GM04504 (cell line): ENCODE results near the gene KIF2C.
"Not testable (repeated sequence)": the region's sequence is repeated elsewhere in the genome, so short reads cannot be mapped to it uniquely, and the experiment has no call there.

Experiments
- DNase-seq: peaks from one replicate; pipeline ENCODE4 v3.0.0-alpha.2; 2012; ENCODE audit warnings: low read depth

KIF2C gene

DNA sequence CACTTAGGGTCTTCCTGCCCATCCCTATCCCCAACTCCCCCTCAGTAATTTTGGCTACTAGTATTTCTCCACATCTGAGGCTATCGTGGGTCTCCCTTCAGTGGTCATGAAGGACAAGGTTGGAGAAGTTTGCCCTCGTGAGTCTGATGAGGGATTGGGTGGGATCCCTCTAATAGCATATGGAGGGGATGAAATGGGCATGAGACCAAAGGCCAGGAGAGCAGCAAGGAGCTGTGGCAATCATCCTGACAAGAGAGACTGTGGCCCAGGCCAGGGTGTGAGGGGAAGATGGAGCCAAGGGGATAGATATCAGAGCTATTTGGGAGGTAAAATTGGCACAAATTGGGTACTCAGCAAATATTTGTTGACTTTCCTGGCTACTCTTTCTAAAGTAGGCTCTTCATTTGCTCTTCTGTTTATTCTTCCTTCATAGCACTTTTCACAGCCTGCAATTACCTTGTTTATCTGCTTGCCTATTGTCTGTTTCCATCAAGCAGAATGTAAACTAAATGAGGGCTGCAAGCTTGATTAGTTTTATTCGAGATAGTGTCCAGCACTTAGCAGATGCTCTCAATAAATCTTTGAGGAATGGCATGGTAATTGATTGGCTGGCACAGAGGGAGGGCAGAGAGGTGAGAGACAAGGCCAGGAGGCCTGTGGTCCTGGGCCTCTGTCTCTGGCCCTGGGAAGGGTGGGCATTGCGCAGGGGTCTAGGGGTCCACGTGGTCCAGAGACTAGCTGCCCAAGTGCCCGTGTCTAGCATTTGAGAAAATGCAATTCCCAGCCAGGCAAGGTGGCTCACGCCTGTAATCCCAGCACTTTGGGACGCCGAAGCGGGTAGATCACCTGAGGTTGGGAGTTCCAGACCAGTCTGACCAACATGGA, 59.1 kb downstream of the KIF2C start:
- DNase-seq = no peak

DNA sequence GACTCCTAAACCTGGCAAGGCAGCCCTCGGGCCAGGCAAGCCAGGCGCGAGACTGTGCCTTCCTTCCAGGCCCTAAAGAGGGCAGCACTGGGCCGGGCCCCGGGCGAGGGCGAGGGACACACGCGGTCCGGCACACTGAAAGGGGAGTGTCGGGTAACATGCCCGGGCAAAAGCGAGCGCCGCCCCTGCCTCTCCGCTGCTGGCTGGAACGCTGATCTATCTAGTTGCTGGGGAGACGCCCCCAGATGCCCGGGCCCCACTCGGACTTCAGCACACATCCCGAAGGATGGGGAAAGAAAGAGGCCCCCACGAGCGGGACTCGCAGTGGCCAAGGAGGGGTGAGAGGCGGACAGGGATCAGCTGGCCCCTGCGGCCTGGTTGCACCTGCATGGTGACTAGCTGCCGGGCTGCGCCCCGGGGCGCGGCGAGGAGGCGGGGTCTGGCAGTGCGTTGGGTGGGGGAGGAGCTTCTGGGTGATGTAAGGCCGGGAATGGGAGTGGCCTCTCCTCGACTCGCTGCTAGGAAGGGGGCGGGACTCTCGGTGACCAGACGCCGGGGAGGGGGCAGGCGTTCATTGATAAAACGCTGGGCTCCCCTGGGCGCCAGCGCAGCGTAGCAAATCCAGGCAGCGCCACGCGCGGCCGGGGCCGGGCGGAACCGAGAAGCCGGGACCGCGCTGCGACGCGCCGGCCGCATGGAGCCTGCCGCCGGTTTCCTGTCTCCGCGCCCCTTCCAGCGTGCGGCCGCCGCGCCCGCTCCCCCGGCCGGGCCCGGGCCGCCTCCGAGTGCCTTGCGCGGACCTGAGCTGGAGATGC, 60.3 kb downstream of the KIF2C start, which contains the start of gene PLK3:
TSS of gene PLK3 (plus strand) at position 608 of the 815 bp plus-strand sequence. CDS start at position 695, 87 bp downstream.
- DNase-seq = peak; percentile 97

DNA sequence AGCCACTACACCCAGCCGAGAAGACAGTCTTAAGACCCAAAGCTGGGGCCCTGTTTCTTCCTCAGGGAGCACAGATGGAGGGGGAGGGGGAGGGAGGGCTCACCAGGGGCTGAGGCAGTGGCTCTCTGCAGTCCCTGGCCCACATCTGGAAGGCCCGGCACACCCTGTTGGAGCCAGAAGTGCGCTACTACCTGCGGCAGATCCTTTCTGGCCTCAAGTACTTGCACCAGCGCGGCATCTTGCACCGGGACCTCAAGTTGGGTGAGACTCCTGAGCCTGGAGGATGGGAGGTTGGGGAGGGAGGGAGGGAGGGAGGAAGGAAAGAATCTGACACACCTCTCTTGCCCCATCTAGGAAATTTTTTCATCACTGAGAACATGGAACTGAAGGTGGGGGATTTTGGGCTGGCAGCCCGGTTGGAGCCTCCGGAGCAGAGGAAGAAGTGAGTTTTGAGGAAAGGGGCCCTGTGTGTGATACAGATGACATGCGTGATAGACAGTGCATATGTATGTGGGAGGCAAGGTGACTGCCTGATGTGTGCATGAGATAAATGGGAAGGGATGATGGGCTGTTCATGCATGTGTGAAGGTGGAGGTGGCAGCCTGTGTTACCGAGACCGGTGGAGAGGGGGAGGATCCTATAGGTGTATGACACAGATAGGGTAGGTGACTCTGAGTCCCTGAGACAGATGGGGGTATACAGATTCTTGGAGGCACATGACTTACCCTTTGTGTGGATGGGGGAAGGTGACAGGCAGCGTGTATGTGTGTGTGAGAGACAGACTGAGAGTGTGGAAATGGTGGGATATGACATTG, 62.1 kb downstream of the KIF2C start:
- DNase-seq = no peak

DNA sequence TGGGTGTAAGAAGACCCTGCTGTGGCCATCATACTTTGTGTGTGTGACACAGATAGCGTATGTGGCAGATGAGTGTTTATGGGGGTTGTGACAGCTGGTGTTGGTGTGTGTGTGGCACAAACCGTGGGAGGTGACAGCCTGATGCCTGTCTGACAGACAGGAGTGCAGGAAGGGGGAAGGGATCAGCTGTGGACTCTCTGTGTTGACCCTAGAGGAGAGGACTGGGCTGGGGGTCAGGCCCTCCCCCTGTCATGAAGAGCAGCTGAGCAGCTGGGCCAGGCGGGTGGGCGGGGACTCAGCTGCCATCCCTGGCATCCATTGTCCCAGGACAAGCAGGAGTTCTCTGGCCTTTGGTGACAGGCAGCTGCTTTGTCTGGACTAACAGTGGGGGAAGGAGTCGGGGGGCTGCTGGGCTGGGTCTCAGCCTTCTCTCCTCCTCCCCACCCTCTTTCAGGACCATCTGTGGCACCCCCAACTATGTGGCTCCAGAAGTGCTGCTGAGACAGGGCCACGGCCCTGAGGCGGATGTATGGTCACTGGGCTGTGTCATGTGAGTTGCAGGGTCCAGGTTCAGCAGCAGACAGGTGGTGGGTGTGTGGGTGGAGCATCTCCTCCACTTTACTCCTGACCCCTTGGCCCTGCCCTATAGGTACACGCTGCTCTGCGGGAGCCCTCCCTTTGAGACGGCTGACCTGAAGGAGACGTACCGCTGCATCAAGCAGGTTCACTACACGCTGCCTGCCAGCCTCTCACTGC, 62.8 kb downstream of the KIF2C start:
- no peak for DNase-seq

DNA sequence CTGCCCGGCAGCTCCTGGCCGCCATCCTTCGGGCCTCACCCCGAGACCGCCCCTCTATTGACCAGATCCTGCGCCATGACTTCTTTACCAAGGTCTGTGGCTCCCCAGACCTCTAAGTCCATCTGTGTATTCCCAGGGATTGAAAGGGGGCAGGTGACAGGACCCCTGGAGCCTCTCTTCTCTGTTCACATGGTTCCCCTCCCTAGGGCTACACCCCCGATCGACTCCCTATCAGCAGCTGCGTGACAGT, 63.4 kb downstream of the KIF2C start:
- no peak for DNase-seq

- no peak for DNase-seq
Observed at GRCh38 chr1:44803312-44804095, 63.9 kb downstream of the KIF2C start.

- no peak for DNase-seq
Observed at GRCh38 chr1:44805311-44806024, 65.8 kb downstream of the KIF2C start.

- no peak for DNase-seq
Observed at GRCh38 chr1:44806025-44806703, 66.5 kb downstream of the KIF2C start.

- no peak for DNase-seq
Observed at GRCh38 chr1:44806704-44807363, 67.2 kb downstream of the KIF2C start, which contains the start of gene DYNLT4. TSS of gene DYNLT4 (minus strand) at chr1:44807351. CDS start at chr1:44806668, 683 bp downstream.

DNA sequence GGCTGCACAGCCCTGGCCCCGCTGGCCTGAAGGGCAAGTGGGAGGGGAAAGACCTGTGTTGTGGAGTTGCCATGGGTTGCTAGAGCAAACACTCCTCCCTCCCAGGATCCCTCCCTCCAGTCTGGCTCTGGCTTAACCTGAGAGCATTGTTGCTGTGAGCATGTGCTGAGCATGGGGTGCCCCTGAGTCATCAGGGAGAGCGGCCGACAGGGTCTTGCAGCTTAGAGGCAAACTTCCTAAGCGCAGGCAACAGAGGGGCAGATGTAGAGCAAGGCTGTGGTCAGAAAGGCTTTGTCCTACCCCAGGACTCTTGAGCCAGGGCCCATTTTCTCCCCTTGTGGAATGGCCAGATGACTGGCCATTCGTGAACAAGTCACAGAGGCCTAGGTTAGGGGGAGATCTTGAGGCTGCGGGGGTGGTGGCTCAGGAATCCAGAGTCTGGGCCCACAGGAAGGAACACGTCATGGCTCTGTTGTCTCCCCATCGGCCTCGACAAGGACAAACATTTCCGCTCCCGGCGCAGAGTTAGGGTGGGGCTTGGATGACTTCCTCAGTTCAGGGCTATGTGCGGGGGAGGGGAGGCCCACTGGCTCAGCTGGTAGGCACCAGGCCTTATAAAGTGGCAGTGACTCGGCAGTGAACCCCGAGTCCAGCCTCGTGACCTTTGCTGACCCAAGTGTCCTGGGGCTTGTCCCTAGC, 67.9 kb downstream of the KIF2C start:
- peak; percentile 100 for DNase-seq

GRCh38 chr1:44808063-44808937, 68.7 kb downstream of the KIF2C start, which contains the start of gene BTBD19:
TSS of gene BTBD19 (plus strand) at chr1:44808523. CDS start at chr1:44808821, 298 bp downstream.
- DNase-seq = peak; percentile 86

DNA sequence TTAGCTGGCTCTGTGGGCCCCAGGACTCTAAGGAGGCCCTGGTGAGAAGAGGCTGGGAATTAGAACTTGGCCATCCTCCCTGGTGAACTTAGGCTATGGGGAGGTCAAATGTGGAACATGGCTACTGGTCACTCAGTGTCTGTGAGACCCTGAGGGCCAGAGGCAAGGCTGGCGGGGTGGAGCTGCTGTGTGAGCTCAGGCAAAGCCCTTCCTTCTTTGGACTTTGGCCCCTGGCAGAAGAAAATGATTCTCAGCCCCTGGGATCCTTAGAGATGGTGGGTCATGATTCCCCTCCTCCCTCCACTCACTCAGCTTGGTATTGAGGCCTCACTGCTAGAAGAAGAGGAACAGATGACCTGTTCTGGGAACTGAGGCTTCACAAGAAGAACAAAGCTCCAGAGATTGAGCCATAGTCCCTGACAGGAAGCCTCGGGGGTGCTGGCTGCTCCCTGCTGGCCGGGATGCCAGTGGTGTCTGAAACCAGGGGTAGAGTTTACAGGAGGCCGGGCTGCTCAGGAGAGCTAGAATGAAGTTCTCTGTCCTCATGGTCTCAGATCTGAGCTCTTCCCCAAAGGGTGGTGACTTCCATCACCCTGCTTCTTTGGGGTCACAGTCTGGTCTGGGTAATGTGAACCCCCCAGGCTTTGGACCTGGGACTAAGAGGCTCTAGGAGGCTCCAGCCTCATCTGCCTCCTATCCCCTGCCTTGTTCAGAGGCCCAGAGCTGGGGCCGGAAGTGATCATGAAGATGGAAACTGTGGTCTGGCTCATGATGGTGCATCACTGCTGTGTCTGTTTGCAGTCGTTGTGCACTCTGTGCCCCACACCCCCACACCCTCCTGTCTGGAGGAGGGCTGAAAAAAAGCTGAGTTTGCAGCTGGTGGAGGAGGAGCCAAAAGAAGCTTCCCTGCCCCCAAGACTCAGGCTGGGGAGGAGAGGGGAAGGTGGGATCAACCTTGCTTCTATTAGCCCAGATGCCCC, 69.6 kb downstream of the KIF2C start:
- no peak for DNase-seq

DNA sequence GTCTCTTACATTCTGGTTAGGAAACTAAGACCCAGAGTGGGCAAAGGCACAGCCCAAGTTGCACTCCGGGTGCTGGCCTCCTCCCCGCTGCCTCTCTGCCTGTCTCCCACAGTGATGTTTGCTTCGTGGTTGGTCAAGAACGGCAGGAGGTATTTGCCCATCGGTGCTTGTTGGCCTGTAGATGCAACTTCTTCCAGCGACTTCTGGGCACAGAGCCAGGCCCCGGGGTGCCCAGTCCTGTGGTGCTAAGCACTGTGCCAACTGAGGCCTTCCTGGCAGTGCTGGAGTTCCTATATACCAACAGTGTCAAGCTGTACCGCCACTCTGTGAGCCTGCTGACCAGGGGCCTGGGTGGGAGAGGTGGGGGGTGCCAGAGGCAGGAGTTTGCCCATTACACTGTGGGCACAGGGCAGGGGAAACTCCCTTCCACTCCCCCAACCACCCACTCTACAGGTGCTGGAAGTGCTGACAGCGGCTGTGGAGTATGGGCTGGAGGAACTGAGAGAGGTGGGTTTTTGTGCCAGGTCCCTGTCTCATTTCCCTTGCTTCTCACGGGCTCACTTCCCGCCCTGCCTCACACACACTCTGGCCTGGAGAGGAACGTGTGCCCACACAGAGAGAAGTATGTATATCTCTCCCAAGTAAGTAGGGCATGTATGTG, 70.6 kb downstream of the KIF2C start:
- DNase-seq = no peak

GRCh38 chr1:44810762-44811105, 71.1 kb downstream of the KIF2C start:
- DNase-seq = not testable (repeated sequence)

GRCh38 chr1:44811234-44811633, 71.6 kb downstream of the KIF2C start:
- DNase-seq = no peak
